GM19467 (cell line): ENCODE data around the gene SI.
"Not testable (repeated sequence)": the region's sequence is repeated elsewhere in the genome, so short reads cannot be mapped to it uniquely, and the experiment has no call there.

Source experiments
- ATAC-seq: cut with Tn5 transposase; IDR thresholded peaks from one replicate; pipeline ENCODE4 v1.9.1; 2021; ENCODE audit warnings: mild to moderate bottlenecking, moderate library complexity; ENCODE audit not compliant: unreplicated experiment

The SI gene

GRCh38 chr3:165078293-165078692 lies at the start of gene SI:
SI (minus strand) TSS chr3:165078496; CDS start chr3:165076012, 2,484 bp downstream.
- no peak for ATAC-seq

GRCh38 chr3:165125836-165126235 lies 47.5 kb upstream of the SI start:
- no peak for ATAC-seq

GRCh38 chr3:165111401-165111800 lies 33.1 kb upstream of the SI start:
- no peak for ATAC-seq

- ATAC-seq = no peak
These were observed 25.3 kb upstream of the SI start for GRCh38 chr3:165103616-165104015.

GRCh38 chr3:165082650-165083049 lies 4.4 kb upstream of the SI start:
- ATAC-seq = no peak

GRCh38 chr3:165081183-165081582 lies 2.9 kb upstream of the SI start:
- ATAC-seq = no peak

- ATAC-seq = no peak
These were observed 2.6 kb downstream of the SI start for GRCh38 chr3:165075695-165076094.

- no peak for ATAC-seq
These were observed 7.6 kb downstream of the SI start for GRCh38 chr3:165070682-165071081.

- ATAC-seq = no peak
These were observed 21.8 kb downstream of the SI start for GRCh38 chr3:165056510-165056909.

GRCh38 chr3:165040186-165040585 lies 38.1 kb downstream of the SI start:
- no peak for ATAC-seq

GRCh38 chr3:165011557-165011956 lies 66.7 kb downstream of the SI start:
- no peak for ATAC-seq

- no peak for ATAC-seq
These were observed 93.3 kb downstream of the SI start for GRCh38 chr3:164984947-164985346.

GRCh38 chr3:164962610-164963009 lies 115.7 kb downstream of the SI start:
- no peak for ATAC-seq

- ATAC-seq = no peak
These were observed 125.3 kb downstream of the SI start for GRCh38 chr3:164952966-164953365.

GRCh38 chr3:164951403-164951802 lies 126.9 kb downstream of the SI start:
- not testable (repeated sequence) for ATAC-seq

- no peak for ATAC-seq
These were observed 137.6 kb downstream of the SI start for GRCh38 chr3:164940745-164941144.

- no peak for ATAC-seq
These were observed 148.7 kb downstream of the SI start for GRCh38 chr3:164929642-164930041.
